Measurements from ENCODE around the gene EPHB6.

The EPHB6 gene

GRCh38 chr7:142813699-142814098 lies 41.2 kb upstream of the EPHB6 start:
- H3K4me3 ChIP-seq (replicated peaks; ENCODE audit: low read depth, low read length): no peak overlapping the region
- DNase-seq (ENCODE audit: extremely low read depth, low read depth): no peak
- TF ChIP-seq, protein P1, sequence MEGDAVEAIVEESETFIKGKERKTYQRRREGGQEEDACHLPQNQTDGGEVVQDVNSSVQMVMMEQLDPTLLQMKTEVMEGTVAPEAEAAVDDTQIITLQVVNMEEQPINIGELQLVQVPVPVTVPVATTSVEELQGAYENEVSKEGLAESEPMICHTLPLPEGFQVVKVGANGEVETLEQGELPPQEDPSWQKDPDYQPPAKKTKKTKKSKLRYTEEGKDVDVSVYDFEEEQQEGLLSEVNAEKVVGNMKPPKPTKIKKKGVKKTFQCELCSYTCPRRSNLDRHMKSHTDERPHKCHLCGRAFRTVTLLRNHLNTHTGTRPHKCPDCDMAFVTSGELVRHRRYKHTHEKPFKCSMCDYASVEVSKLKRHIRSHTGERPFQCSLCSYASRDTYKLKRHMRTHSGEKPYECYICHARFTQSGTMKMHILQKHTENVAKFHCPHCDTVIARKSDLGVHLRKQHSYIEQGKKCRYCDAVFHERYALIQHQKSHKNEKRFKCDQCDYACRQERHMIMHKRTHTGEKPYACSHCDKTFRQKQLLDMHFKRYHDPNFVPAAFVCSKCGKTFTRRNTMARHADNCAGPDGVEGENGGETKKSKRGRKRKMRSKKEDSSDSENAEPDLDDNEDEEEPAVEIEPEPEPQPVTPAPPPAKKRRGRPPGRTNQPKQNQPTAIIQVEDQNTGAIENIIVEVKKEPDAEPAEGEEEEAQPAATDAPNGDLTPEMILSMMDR (IDR thresholded peaks at IDR 0.05; ENCODE audit: low read depth, low read length, missing control alignments): no peak

DNA sequence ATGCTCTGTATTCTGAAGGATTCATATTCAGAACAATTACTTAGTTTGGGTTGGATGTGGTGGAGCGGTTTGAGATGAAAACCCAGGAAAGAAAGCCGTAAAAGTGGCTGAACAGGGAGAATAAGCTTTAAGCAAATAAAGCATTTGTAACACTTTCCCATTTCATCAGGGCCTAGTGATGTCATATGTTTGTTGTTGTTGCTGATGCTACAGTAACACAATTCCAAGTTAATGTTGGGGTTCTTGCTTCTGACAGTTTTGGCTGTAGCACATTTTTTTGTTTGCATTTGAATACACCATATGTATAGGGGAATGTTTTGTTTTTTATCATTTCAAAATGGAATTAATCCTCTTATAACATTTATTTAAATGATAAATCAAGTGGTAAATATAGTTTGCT lies 40.4 kb upstream of the EPHB6 start:
- no peak for DNase-seq (ENCODE audit: extremely low read depth, low read depth)
- H3K4me3 ChIP-seq (replicated peaks; ENCODE audit: low read depth, low read length): no peak overlapping the region
- TF ChIP-seq, protein P1 (IDR thresholded peaks at IDR 0.05; ENCODE audit: low read depth, low read length, missing control alignments): no peak

DNA sequence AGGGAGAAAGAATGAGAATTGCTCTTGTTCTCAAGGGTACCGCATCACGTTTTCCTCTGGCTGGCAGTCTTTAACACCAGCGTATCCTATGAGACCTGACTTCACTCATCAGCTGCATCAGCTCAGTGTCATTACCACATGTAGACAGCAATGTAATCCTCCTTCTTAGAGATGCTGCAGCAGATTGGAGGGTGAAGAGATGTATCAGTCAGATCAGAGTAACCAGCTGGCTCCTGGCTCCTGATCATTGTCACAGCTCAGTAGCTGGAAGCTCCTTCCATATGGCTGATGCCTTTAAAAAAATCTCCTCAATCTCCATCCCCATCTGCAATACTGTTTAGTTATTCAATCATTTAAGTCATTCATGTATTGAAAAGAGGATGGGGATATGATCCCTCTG lies 39.7 kb upstream of the EPHB6 start:
- no peak for DNase-seq (ENCODE audit: extremely low read depth, low read depth)
- no peak overlapping the region for H3K4me3 ChIP-seq (replicated peaks; ENCODE audit: low read depth, low read length)
- TF ChIP-seq, protein P1 (IDR thresholded peaks at IDR 0.05; ENCODE audit: low read depth, low read length, missing control alignments): no peak

GRCh38 chr7:142817506-142817905 lies 37.4 kb upstream of the EPHB6 start:
- no peak for DNase-seq (ENCODE audit: extremely low read depth, low read depth)
- no peak overlapping the region for H3K4me3 ChIP-seq (replicated peaks; ENCODE audit: low read depth, low read length)
- TF ChIP-seq, protein P1 (IDR thresholded peaks at IDR 0.05; ENCODE audit: low read depth, low read length, missing control alignments): no peak

DNA sequence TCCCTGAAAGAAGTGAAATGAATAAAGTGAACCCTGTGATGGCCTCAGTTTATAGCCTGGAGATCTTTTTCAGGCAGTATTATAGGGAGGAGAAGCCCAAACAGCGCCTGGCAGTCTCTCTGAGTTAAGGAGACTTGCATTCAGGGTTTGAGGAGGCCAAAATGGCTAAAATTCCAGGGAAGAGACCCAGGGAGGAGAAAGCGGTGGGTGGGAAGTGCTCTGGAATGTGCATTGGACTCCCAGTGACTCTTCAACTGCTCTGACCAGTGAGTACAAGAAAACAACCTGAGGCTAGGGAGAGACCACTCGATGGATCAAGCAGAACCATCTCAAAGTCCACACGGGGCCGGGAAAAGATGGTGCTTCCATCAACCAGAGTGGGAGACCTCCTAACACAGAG lies 35.3 kb upstream of the EPHB6 start:
- H3K4me3 ChIP-seq (replicated peaks; ENCODE audit: low read depth, low read length): no peak overlapping the region
- DNase-seq (ENCODE audit: extremely low read depth, low read depth): no peak
- TF ChIP-seq, protein P1 (IDR thresholded peaks at IDR 0.05; ENCODE audit: low read depth, low read length, missing control alignments): no peak

DNA sequence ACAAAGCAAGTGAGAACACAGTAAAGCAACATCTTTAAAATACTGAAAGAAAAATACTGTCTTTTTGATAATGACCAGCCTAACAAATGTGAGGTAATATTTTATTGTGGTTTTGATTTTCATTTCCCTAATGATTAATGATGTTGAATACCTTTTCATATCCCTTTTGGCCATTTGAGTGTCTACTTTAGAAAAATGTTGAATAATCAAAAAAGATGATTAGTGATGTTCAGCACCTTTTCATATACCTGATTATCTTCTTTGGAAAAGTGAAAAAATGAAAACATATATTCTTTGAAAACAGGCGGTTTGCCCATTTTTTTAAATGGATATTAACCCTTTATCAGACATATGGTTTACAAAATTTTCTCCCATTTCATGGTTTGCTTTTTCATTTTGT lies 32.2 kb upstream of the EPHB6 start:
- TF ChIP-seq, protein P1 (IDR thresholded peaks at IDR 0.05; ENCODE audit: low read depth, low read length, missing control alignments): no peak
- no peak overlapping the region for H3K4me3 ChIP-seq (replicated peaks; ENCODE audit: low read depth, low read length)
- no peak for DNase-seq (ENCODE audit: extremely low read depth, low read depth)

- DNase-seq (ENCODE audit: extremely low read depth, low read depth): no peak
- H3K4me3 ChIP-seq (replicated peaks; ENCODE audit: low read depth, low read length): no peak overlapping the region
- TF ChIP-seq, protein P1 (IDR thresholded peaks at IDR 0.05; ENCODE audit: low read depth, low read length, missing control alignments): no peak
These were observed 26.9 kb upstream of the EPHB6 start for GRCh38 chr7:142827951-142828500.

Data from HFF-Myc (cell line).